Activated naive CD4-positive, alpha-beta T cell (primary cell): ENCODE measurements around the gene TTC28.
"Not testable (repeated sequence)": the region's sequence is repeated elsewhere in the genome, so short reads cannot be mapped to it uniquely, and the experiment has no call there.

ENCODE experiments used
- DNase-seq, 4 experiments: peaks; one replicate each; lab custom pipeline; 2025; lab: John Stamatoyannopoulos, UW

Gene TTC28

GRCh38 chr22:28102151-28102812, 577.4 kb downstream of the TTC28 start:
- no peak for DNase-seq

- no peak for DNase-seq
Observed at GRCh38 chr22:28097627-28098026, 582.0 kb downstream of the TTC28 start.

- no peak for DNase-seq
Observed at GRCh38 chr22:28096161-28096560, 583.5 kb downstream of the TTC28 start.

- DNase-seq = no peak
Observed at GRCh38 chr22:28095316-28096095, 584.1 kb downstream of the TTC28 start.

GRCh38 chr22:28094771-28095170, 584.9 kb downstream of the TTC28 start:
- DNase-seq = no peak

- DNase-seq = no peak
Observed at GRCh38 chr22:28093711-28094110, 585.9 kb downstream of the TTC28 start.

- DNase-seq = no peak
Observed at GRCh38 chr22:28091486-28091885, 588.2 kb downstream of the TTC28 start.

- not testable (repeated sequence) for DNase-seq
Observed at GRCh38 chr22:28089541-28089940, 590.1 kb downstream of the TTC28 start.

GRCh38 chr22:28077166-28077565, 602.5 kb downstream of the TTC28 start:
- no peak for DNase-seq

- DNase-seq = no peak
Observed at GRCh38 chr22:28075358-28075981, 604.2 kb downstream of the TTC28 start.

GRCh38 chr22:28074526-28074925, 605.1 kb downstream of the TTC28 start:
- no peak for DNase-seq

- no peak for DNase-seq
Observed at GRCh38 chr22:28072066-28072465, 607.6 kb downstream of the TTC28 start.

- no peak for DNase-seq
Observed at GRCh38 chr22:28068826-28069225, 610.8 kb downstream of the TTC28 start.

GRCh38 chr22:28064920-28065319, 614.7 kb downstream of the TTC28 start:
- DNase-seq = no peak

- DNase-seq = no peak
Observed at GRCh38 chr22:28063656-28064055, 616.0 kb downstream of the TTC28 start.

GRCh38 chr22:28060594-28060993, 619.0 kb downstream of the TTC28 start:
- DNase-seq = not testable (repeated sequence)

GRCh38 chr22:28058036-28058435, 621.6 kb downstream of the TTC28 start:
- DNase-seq = no peak

- no peak for DNase-seq
Observed at GRCh38 chr22:28054819-28055208, 624.8 kb downstream of the TTC28 start.

GRCh38 chr22:28053896-28054818, 625.5 kb downstream of the TTC28 start:
- DNase-seq = no peak

GRCh38 chr22:28052825-28053269, 626.8 kb downstream of the TTC28 start:
- no peak for DNase-seq

- peak in 1 of 4 experiments; percentile 4 for DNase-seq
Observed at GRCh38 chr22:28051787-28052356, 627.8 kb downstream of the TTC28 start.
